NOMO-1 treated with DMSO at 0.1 percent for 48 hours (cell line): ENCODE results near the gene DNAAF5.
A peak's percentile ranks its signal among the peaks of the same experiment; 100 is the strongest.

Experiments
- DNase-seq: peaks from one replicate; lab custom pipeline; 2025; ENCODE audit not compliant: unreplicated experiment; lab: John Stamatoyannopoulos, UW

The DNAAF5 gene

GRCh38 chr7:706721-707120, 19.8 kb upstream of the DNAAF5 start:
- no peak for DNase-seq

DNA sequence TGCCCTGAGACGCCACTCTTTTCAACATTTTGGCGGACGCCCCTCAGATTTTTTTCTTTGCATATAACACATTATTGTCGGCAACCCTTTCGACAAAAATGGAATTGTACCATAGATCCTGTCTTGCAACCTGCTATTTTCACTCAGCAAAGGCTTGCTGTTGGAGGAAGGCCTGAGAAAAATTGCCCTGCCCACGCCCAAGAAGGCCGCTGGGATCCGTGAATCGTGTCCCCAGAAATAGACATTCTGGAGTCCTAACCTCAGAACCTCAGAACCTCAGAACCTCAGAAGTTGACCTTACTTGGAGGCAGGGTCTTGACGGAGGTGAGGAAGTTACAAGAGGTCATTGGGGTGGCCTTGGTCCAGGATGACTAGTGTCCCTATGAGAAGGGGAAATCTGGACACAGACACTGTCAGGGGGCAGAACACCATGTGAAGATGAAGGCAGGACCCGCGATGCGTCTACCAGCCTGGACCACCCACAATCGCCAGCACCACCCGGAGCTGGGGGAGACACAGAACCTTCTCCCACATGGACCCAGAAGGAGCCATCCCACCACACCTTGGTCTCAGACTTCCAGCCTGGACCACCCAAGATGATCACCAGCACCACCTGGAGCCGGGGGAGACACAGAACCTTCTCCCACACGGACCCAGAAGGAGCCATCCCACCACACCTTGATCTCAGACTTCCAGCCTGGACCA, 19.1 kb upstream of the DNAAF5 start:
- DNase-seq: no peak

- no peak for DNase-seq
Observed at GRCh38 chr7:710161-710560, 16.3 kb upstream of the DNAAF5 start.

GRCh38 chr7:711093-711921, 15.2 kb upstream of the DNAAF5 start:
- DNase-seq: no peak

DNA sequence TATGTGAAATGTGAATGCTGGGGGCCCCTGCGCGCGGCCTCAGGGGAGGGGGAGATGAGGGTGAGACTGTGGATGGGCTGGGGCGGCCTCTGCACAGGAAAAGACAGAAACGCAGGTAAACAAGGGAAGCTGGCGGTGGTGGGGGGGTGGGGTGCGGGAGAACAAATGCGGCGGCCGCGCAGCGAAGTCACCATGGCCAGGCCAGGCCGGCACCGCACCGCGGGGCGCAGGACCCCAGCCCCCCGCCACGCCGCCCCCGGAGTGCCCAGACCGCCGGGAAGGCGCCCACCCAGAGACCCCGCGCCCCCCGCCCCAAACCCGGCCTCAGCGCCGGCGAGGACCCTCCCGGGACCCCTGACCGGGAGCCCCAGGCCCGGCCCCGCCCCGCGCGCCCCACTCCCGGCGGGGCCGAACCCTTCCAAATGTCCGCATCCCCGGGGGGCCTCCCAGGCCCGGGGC, 14.5 kb upstream of the DNAAF5 start:
- no peak for DNase-seq

- DNase-seq: no peak
Observed at GRCh38 chr7:712381-713138, 13.9 kb upstream of the DNAAF5 start.

DNA sequence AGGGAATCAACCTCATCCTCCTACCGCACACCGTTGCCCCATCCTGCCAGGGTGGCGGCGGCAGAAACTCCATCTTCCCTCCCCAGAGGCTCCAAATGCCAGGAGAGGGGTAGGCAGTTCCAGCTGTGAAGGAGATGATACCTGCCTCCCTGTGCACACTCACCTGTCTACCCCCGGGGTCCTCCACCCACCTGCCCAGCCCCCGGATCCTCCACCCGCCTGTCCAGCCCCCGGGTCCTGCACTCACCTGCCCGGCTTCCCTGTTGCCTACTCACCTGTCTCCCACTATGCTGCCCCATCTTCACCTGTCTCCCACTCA, 13.4 kb upstream of the DNAAF5 start:
- no peak for DNase-seq

DNA sequence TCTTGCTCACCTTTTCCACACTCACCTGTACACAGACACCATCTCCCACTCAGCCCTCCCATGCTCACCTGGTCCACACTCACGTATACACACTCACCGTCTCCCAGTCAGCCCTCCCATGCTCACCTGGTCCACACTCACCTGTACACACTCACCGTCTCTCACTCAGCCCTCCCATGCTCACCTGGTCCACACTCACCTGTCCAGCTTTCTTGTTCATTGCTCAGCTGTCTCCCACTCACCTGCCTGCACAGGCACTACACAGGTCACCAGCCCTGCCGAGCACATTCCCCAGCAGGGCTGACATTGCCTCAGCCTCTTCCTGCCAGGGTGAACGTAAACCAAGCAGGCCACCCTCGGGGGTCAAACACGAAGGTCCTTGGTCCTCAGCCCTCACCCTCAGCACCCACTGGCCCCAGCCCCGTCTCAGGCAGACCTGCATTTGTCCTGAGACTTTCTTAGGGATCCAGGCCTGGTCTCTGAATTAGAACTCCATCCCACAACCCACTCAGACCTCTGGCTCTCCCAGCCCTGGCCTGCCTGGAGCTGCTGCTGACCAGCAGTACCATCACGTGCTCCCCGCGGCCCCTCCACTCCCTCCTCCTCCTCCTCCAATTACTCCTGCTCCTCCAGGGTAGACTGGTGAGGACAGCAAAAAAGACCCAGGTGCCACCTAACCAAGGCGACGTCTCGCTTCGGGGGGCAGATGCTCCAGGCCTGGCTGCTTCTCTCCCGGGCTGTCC, 12.8 kb upstream of the DNAAF5 start:
- no peak for DNase-seq

GRCh38 chr7:714251-714671, 12.2 kb upstream of the DNAAF5 start:
- DNase-seq: no peak

- no peak for DNase-seq
Observed at GRCh38 chr7:716222-716621, 10.3 kb upstream of the DNAAF5 start.

DNA sequence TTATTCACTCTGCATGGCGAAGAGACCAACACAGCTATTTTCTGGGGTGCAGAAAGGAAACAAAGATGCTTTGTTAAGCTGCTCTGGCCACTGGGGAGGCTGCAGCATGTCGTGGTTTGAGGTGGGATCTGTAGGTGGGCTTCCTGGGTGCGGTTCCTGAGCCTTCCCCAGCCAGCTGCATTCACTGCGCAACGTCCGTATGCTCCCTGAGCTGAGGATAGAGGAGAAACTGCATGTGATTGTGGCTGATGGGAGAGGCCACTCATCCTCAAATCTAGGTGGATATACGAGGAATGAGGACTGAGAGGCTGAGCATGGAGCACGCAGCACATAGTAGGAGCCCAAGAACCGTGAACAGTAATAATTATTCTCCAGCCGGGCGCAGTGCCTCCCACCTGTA, 9.9 kb upstream of the DNAAF5 start:
- DNase-seq: no peak

DNA sequence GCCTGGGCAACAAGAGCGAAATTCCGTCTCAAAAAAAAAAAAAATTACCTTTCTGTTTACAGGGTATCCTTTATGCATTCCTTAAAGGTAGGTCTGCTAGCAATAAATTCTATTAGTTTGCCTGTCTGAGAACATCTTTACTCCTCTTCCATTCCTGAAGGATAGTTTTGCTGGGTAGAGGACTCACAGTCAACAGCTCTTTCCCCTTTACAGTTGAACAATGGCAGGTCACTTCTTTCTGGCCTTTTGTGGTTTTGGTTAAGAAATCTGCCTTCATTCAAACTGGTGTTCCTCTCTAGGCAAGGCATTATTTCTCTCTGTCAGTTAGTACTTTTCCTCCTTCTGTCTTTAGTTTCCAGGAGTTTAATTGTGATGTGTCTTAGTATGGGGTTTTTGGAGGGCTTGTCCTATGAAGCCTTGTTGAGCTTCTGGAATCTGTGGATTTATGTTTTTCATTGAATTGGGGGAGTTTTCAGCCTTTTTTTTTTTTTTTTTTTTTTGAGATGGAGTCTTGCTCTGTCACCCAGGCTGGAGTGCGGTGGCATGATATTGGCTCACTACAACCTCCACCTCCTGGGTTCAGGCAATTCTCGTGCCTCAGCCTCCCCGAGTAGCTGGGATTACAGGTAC, 4.8 kb upstream of the DNAAF5 start:
- DNase-seq: no peak

- DNase-seq: no peak
Observed at GRCh38 chr7:723541-723940, 3.0 kb upstream of the DNAAF5 start.

DNA sequence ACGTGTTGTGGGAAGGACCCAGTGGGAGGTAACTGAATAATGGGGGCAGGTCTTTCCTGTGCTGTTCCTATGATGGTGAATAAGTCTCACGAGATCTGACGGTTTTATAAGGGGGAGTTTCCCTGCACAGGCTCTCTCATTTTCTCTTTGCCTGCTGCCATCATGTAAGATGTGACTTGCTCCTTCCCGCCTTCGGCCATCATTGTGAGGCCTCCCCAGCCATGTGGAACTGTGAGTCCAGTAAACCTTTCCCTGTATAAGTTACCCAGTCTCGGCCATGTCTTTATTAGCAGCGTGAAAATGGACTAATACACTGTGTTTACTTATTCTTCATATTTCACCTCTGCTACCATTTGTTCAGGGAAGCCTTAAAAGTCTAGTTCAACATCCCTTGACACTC, 2.2 kb upstream of the DNAAF5 start:
- no peak for DNase-seq

- DNase-seq: no peak
Observed at GRCh38 chr7:725223-726005, 1.1 kb upstream of the DNAAF5 start.

DNA sequence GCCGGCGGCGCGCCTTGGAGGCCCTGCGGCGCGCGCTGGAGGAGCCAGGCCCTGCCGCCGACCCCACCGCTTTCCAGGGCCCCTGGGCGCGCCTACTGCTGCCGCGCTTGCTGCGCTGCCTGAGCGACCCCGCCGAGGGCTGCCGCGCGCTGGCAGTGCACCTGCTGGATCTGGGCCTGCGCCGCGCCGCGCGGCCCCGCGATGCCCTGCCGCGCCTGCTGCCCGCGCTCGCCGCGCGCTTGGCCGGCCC, 280 bp downstream of the DNAAF5 start:
- no peak for DNase-seq

DNA sequence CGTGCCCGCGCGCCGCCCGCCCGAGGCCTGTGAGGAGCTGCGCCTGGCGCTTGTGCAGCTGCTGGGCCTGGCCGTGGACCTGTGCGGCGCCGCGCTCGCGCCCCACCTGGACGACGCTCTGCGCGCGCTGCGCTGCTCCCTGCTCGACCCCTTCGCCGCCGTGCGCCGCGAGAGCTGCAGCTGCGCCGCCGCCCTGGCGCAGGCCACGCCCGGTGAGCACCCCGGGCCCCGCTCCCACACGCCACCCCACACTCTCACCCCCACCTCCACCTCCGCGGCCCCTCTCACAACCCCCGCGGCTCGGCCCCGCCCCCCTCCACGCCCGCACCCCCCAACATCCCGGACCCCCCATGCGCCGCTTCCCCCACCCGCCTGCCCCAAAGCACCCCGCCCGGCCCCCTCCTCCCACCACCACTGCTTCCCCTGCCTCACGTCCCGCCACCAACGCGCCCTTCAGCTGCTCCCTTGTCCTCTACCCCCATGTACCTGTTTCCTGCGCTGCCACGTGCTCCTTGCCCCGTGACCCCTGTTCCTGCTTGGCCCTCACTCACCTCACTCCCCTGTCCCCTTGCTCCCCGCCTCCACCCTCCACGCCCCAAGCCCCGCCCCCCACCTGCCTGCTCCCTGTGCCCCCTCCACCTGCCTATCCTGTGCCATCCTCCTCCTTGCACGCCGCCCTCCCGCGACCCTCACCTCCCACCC, 756 bp downstream of the DNAAF5 start, which contains the start of gene PRKAR1B:
Gene PRKAR1B (minus strand): TSS at position 178 of the 702 bp plus-strand sequence. CDS start 15,776 bp downstream, outside the sequence.
- DNase-seq: peak; percentile 20

DNA sequence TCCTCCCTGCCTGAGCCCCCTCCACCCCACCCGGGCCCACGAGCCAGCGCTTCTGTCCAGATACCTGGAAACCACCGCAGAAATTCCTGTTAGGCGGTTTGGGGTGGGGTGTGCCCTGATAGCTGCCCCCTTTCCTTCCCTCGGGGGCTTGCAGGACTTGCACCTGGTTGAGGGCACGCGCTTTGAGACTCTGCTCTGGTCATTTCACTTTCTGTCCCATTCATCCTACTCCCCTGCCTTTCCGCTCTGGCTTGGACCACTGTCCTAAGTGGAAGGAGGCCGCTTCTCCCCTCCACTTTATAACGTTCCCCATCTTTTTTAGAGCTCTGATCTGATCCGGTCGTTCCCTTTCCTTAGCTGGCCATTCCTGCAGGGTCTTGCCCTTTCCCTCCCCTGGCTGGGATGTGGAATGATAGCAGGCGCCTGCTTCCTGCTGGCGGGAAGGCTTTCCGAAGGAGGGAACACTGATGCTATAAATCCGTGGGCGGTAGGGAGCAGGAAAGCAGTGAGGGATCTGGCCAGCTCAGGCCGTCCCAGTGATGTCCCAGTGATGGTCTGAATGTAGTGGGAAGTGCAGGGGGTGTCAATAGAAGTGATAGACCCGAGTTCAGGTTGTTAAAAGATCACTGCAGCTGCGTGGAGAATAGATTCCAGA, 1.4 kb downstream of the DNAAF5 start:
- DNase-seq: no peak

DNA sequence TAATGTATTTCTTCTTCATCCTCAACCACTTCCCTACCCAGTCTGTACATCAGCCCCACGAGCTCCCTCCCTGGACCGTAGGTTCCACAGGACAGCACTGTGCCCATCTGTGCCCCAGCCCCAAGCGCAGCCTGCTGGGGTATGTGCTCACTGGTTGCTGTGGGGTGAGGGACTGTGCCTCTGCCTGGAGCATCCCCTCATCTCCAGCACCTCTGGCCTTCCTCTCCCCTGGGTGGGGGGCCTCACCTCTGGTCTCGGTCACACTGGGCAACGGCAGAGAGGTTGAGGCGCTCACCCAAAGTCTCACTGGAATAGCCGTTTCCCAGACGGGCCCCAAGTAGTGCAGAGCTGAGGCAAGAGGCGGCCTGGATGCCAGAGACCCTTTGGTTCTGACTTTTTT, 2.1 kb downstream of the DNAAF5 start:
- no peak for DNase-seq
